HFF-Myc (cell line): ENCODE data around the gene NHLRC1.

ENCODE experiments used
- DNase-seq: peaks from one replicate; pipeline ENCODE4 v3.0.0-alpha.2; 2011; ENCODE audit warnings: low read depth; ENCODE audit errors: extremely low read depth
- H3K4me3 ChIP-seq: replicated peaks from 2 replicates; pipeline ENCODE4 v1.5.1; 2011; ENCODE audit warnings: low read depth, mild to moderate bottlenecking, control low read depth, low read length
- CTCF ChIP-seq: IDR thresholded peaks from 2 replicates; pipeline ENCODE4 v1.5.1; 2012; ENCODE audit warnings: mild to moderate bottlenecking, low read depth, low read length, control low read depth; ENCODE audit errors: missing control alignments

Gene NHLRC1

GRCh38 chr6:18121580-18122127 lies 823 bp downstream of the NHLRC1 start:
- DNase-seq, result no peak
- no peak overlapping the region for H3K4me3 ChIP-seq
- TF ChIP-seq CTCF, result no peak

GRCh38 chr6:18119236-18119635 lies 3.2 kb downstream of the NHLRC1 start:
- DNase-seq, result no peak
- no peak for TF ChIP-seq CTCF
- H3K4me3 ChIP-seq, result no peak overlapping the region

GRCh38 chr6:18118330-18118729 lies 4.1 kb downstream of the NHLRC1 start:
- H3K4me3 ChIP-seq, result no peak overlapping the region
- no peak for DNase-seq
- TF ChIP-seq CTCF, result no peak

GRCh38 chr6:18117136-18117535 lies 5.3 kb downstream of the NHLRC1 start:
- no peak for TF ChIP-seq CTCF
- no peak overlapping the region for H3K4me3 ChIP-seq
- no peak for DNase-seq

- no peak for DNase-seq
- no peak for TF ChIP-seq CTCF
Observed at GRCh38 chr6:18115356-18115755, 7.1 kb downstream of the NHLRC1 start.

GRCh38 chr6:18110162-18110561 lies 12.3 kb downstream of the NHLRC1 start:
- no peak for TF ChIP-seq CTCF
- no peak overlapping the region for H3K4me3 ChIP-seq
- DNase-seq, result no peak

More at GRCh38 chr6:18115356-18115755, 7.1 kb downstream of the NHLRC1 start:
- no peak overlapping the region for H3K4me3 ChIP-seq

- no peak for DNase-seq
- TF ChIP-seq CTCF, result no peak
- H3K4me3 ChIP-seq, result no peak overlapping the region
Observed at GRCh38 chr6:18107061-18107460, 15.4 kb downstream of the NHLRC1 start.
